H9 (cell line): Measurements from ENCODE around the gene TBX21. TPM values are rescaled to one million over a fixed set of nuclear protein-coding genes. Genes with fewer than 3 reads are reported as not detected.
A peak's percentile ranks its signal among the peaks of the same experiment; 100 is the strongest.

Experiments used
- DNase-seq: peaks from one replicate; pipeline ENCODE4 v3.0.0-alpha.2; 2017
- H2AFZ ChIP-seq: one replicate; pipeline ENCODE4 v1.6.1; 2013; ENCODE audit warnings: mild to moderate bottlenecking, low read length, control low read depth, moderate library complexity
- H2AK5ac ChIP-seq: 2 replicates; pipeline ENCODE4 v1.6.1; 2013; ENCODE audit warnings: low read length, control low read depth, mixed read lengths; ENCODE audit not compliant: insufficient read length
- H2BK120ac ChIP-seq: one replicate; pipeline ENCODE4 v1.6.1; 2013; ENCODE audit warnings: low read depth, mild to moderate bottlenecking, low read length, control low read depth, inconsistent platforms; ENCODE audit not compliant: poor library complexity, severe bottlenecking
- H2BK12ac ChIP-seq: 2 replicates; pipeline ENCODE4 v1.6.1; 2013; ENCODE audit warnings: low read length, control low read depth, mixed read lengths, low read depth; ENCODE audit not compliant: insufficient read length
- H2BK15ac ChIP-seq: 2 replicates; pipeline ENCODE4 v1.6.1; 2013; ENCODE audit warnings: low read depth, low read length, control low read depth
- H2BK20ac ChIP-seq: one replicate; pipeline ENCODE4 v1.6.1; 2013; ENCODE audit warnings: low read depth, mild to moderate bottlenecking, low read length, control low read depth, inconsistent platforms; ENCODE audit not compliant: poor library complexity, severe bottlenecking
- H2BK5ac ChIP-seq: 2 replicates; pipeline ENCODE4 v1.6.1; 2013; ENCODE audit warnings: low read length, control low read depth, mixed read lengths; ENCODE audit not compliant: insufficient read length
- H3K14ac ChIP-seq: 2 replicates; pipeline ENCODE4 v1.6.1; 2013; ENCODE audit warnings: low read length, control low read depth; ENCODE audit not compliant: insufficient read depth
- H3K18ac ChIP-seq: 2 replicates; pipeline ENCODE4 v1.6.1; 2013; ENCODE audit warnings: low read depth, mild to moderate bottlenecking, mixed read lengths, low read length, control low read depth; ENCODE audit not compliant: insufficient read length
- H3K23ac ChIP-seq: 2 replicates; pipeline ENCODE4 v1.6.1; 2013; ENCODE audit warnings: low read length, control low read depth, mixed read lengths, low read depth; ENCODE audit not compliant: insufficient read length
- H3K23me2 ChIP-seq: 2 replicates; pipeline ENCODE4 v1.6.1; 2013; ENCODE audit warnings: low read depth, mild to moderate bottlenecking, mixed read lengths, low read length, control low read depth; ENCODE audit not compliant: insufficient read length, poor library complexity, severe bottlenecking
- H3K27ac ChIP-seq: 2 replicates; pipeline ENCODE4 v1.5.1; 2013; ENCODE audit warnings: low read length, control low read depth, mixed read lengths, low read depth; ENCODE audit not compliant: insufficient read length
- H3K27me3 ChIP-seq: 2 replicates; pipeline ENCODE4 v1.6.1; 2013; ENCODE audit warnings: low read length, control low read depth, inconsistent platforms; ENCODE audit not compliant: insufficient read depth
- H3K4ac ChIP-seq: 2 replicates; pipeline ENCODE4 v1.6.1; 2013; ENCODE audit warnings: low read depth, mild to moderate bottlenecking, control low read depth, inconsistent platforms, low read length, moderate library complexity
- H3K4me1 ChIP-seq: 2 replicates; pipeline ENCODE4 v1.6.1; 2013; ENCODE audit warnings: low read length, control low read depth, inconsistent platforms; ENCODE audit not compliant: insufficient read depth
- H3K4me2 ChIP-seq: 2 replicates; pipeline ENCODE4 v1.6.1; 2013; ENCODE audit warnings: low read length, control low read depth, mixed read lengths; ENCODE audit not compliant: insufficient read length, insufficient read depth
- H3K56ac ChIP-seq: 2 replicates; pipeline ENCODE4 v1.6.1; 2013; ENCODE audit warnings: low read depth, mild to moderate bottlenecking, mixed read lengths, low read length, control low read depth; ENCODE audit not compliant: insufficient read length
- H3K79me1 ChIP-seq: 2 replicates; pipeline ENCODE4 v1.6.1; 2013; ENCODE audit warnings: low read depth, mild to moderate bottlenecking, moderate library complexity, low read length, control low read depth, inconsistent platforms; ENCODE audit not compliant: insufficient read depth, poor library complexity, severe bottlenecking
- H3K79me2 ChIP-seq: 2 replicates; pipeline ENCODE4 v1.6.1; 2013; ENCODE audit warnings: low read length, control low read depth, inconsistent platforms; ENCODE audit not compliant: insufficient read depth
- H3K9ac ChIP-seq: 2 replicates; pipeline ENCODE4 v1.6.1; 2013; ENCODE audit warnings: low read length, control low read depth, mixed read lengths; ENCODE audit not compliant: insufficient read length; ENCODE audit errors: extremely low read depth
- H3K9me3 ChIP-seq: one replicate; pipeline ENCODE4 v1.6.1; 2013; ENCODE audit warnings: low read depth, low read length, inconsistent platforms; ENCODE audit not compliant: control insufficient read depth
- H3T11ph ChIP-seq: one replicate; pipeline ENCODE4 v1.6.1; 2013; ENCODE audit warnings: mild to moderate bottlenecking, low read length, control low read depth, inconsistent platforms
- H4K20me1 ChIP-seq: one replicate; pipeline ENCODE4 v1.6.1; 2013; ENCODE audit not compliant: control insufficient read depth, insufficient read length, insufficient read depth
- H4K5ac ChIP-seq: 2 replicates; pipeline ENCODE4 v1.6.1; 2013; ENCODE audit warnings: low read depth, mild to moderate bottlenecking, mixed read lengths, low read length, control low read depth; ENCODE audit not compliant: insufficient read length
- H4K8ac ChIP-seq: replicated peaks from 2 replicates; pipeline ENCODE4 v1.6.1; 2013; ENCODE audit warnings: low read length, control low read depth, mixed read lengths, low read depth; ENCODE audit not compliant: insufficient read length
- H4K91ac ChIP-seq: 2 replicates; pipeline ENCODE4 v1.6.1; 2013; ENCODE audit warnings: low read depth, mild to moderate bottlenecking, moderate library complexity, mixed read lengths, low read length, control low read depth; ENCODE audit not compliant: insufficient read length
- H3K27ac Mint-ChIP-seq, 3 experiments: 2 replicates in 2 of 3; 3 replicates in 1 of 3; pipeline ENCODE4 v1.8.0; 2020 to 2021; ENCODE audit warnings: mixed read lengths in 3 of 3, mild to moderate bottlenecking in 1 of 3, moderate library complexity in 1 of 3
- H3K27me3 Mint-ChIP-seq: 2 replicates; pipeline ENCODE4 v1.8.0; 2021; ENCODE audit warnings: low read depth, mild to moderate bottlenecking, moderate library complexity, mixed read lengths
- H3K36me3 Mint-ChIP-seq, 3 experiments: 2 replicates in 2 of 3; 3 replicates in 1 of 3; pipeline ENCODE4 v1.8.0; 2020 to 2021; ENCODE audit warnings: low read depth in 3 of 3, mixed read lengths in 3 of 3; ENCODE audit not compliant: insufficient read depth in 1 of 3
- H3K4me1 Mint-ChIP-seq, 2 experiments: 2 replicates each; pipeline ENCODE4 v1.8.0; 2020; ENCODE audit warnings: mixed read lengths in 2 of 2
- H3K4me3 Mint-ChIP-seq, 2 experiments: 2 replicates in 1 of 2; 3 replicates in 1 of 2; pipeline ENCODE4 v1.8.0; 2020 to 2021; ENCODE audit warnings: mild to moderate bottlenecking in 2 of 2, mixed read lengths in 2 of 2, moderate library complexity in 1 of 2
- H3K9me3 Mint-ChIP-seq, 2 experiments: 2 replicates in 1 of 2; 3 replicates in 1 of 2; pipeline ENCODE4 v1.8.0; 2020; ENCODE audit warnings: mild to moderate bottlenecking in 2 of 2, mixed read lengths in 2 of 2, moderate library complexity in 1 of 2
- CTCF ChIP-seq: fragments of 200-600 bp; sonication (generic); conservative IDR thresholded peaks from 3 replicates; pipeline ENCODE4 v1.8.0; 2021; ENCODE audit warnings: antibody characterized with exemption, mild to moderate bottlenecking
- WGBS: extraction: QIAGEN DNeasy Blood & Tissue Kit; methylation state at CpG from one replicate; pipeline ENCODE4 v1.1.7; 2013; ENCODE audit warnings: missing lambda C conversion rate, low lambda C conversion rate, mixed read lengths; ENCODE audit not compliant: insufficient read length; ENCODE audit errors: extremely low coverage; 5-methylcytosine and 5-hydroxymethylcytosine counted together
- total RNA-seq: library from RNA; stranded (reverse); gene quantifications from 2 replicates; pipeline ENCODE4 v1.2.1, GENCODE V29; 2021

TBX21 gene
- total RNA-seq, 1 experiment from 2014 or later, result not detected

GRCh38 chr17:47736501-47737495 is 3.8 kb downstream of the TBX21 start:
- WGBS, result no CpG with 5 or more reads among the region's 17 CpGs
- no peaks in the 10 kb centered on the region for H3K79me2 ChIP-seq

More at GRCh38 chr17:47736501-47737495, 3.8 kb downstream of the TBX21 start:
- Histone ChIP-seq H3K14ac (no peak overlapping the region), H3K9me3 (no peaks in the 10 kb centered on the region), H3K56ac (no peak overlapping the region), H2BK20ac (no peak overlapping the region), H4K5ac (no peak overlapping the region), H3K79me1 (no peaks in the 10 kb centered on the region), H3K23ac (no peak overlapping the region), H4K91ac (no peak overlapping the region), H4K8ac (no peak overlapping the region), H3K23me2 (peaks cover 9% of the 10 kb centered on the region), H2AK5ac (no peak overlapping the region), H3K4me1 (no peaks in the 10 kb centered on the region), H2BK5ac (no peak overlapping the region), H3K9ac (no peak overlapping the region), H3K4ac (no peak overlapping the region), H2BK12ac (no peak overlapping the region), H3K27ac (no peak overlapping the region), H3K18ac (no peak overlapping the region), H3K27me3 (peaks cover 26% of the 10 kb centered on the region), H3K4me2 (no peak overlapping the region), H3T11ph (no peak overlapping the region), H4K20me1 (no peaks in the 10 kb centered on the region), H2AFZ (no peak overlapping the region), H2BK15ac (no peak overlapping the region), H2BK120ac (no peak overlapping the region)
- H3K36me3 Mint-ChIP-seq, result no peaks in the 10 kb centered on the region; a peak in 1 of 7 replicates
- no peak for TF ChIP-seq CTCF
- peaks cover 0 to 2% of the 10 kb centered on the region in 2 experiments; a peak in 1 of 5 replicates for H3K9me3 Mint-ChIP-seq
- H3K27me3 Mint-ChIP-seq, result peaks cover 71% of the 10 kb centered on the region
- H3K4me3 Mint-ChIP-seq, result no peak overlapping the region
- peaks cover 9 to 17% of the 10 kb centered on the region in 2 experiments for H3K4me1 Mint-ChIP-seq
- peak; percentile 19 for DNase-seq
- no peak overlapping the region for H3K27ac Mint-ChIP-seq
